Measurements from ENCODE around the gene KMT2E.

KMT2E gene

GRCh38 chr7:104980841-104981671 is 32.9 kb upstream of the KMT2E start:
- TF ChIP-seq CTCF (IDR thresholded peaks at IDR 0.05; ENCODE audit: low read depth, low read length) = peak; percentile 47
- no peaks in the 10 kb centered on the region for H3K27me3 ChIP-seq (ENCODE audit: insufficient read depth, low read depth, severe bottlenecking)
- no peak for DNase-seq
- H3K36me3 ChIP-seq = no peaks in the 10 kb centered on the region
- H3K9me3 ChIP-seq (ENCODE audit: severe bottlenecking) = no peaks in the 10 kb centered on the region
- H3K27ac ChIP-seq = no peak overlapping the region
- no peak overlapping the region for H3K4me3 ChIP-seq (ENCODE audit: low read depth, low read length)

GRCh38 chr7:104981672-104982037 is 32.4 kb upstream of the KMT2E start:
- Histone ChIP-seq H3K9me3 (ENCODE audit: severe bottlenecking) (no peaks in the 10 kb centered on the region), H3K27ac (no peak overlapping the region), H3K27me3 (ENCODE audit: insufficient read depth, low read depth, severe bottlenecking) (no peaks in the 10 kb centered on the region), H3K36me3 (no peaks in the 10 kb centered on the region), H3K4me3 (ENCODE audit: low read depth, low read length) (no peak overlapping the region)
- no peak for TF ChIP-seq CTCF (IDR thresholded peaks at IDR 0.05; ENCODE audit: low read depth, low read length)
- no peak for DNase-seq

GRCh38 chr7:104982308-104983075 is 31.5 kb upstream of the KMT2E start:
- Histone ChIP-seq H3K9me3 (ENCODE audit: severe bottlenecking) (no peaks in the 10 kb centered on the region), H3K27me3 (ENCODE audit: insufficient read depth, low read depth, severe bottlenecking) (no peaks in the 10 kb centered on the region), H3K4me3 (ENCODE audit: low read depth, low read length) (peak overlapping the region; percentile 82), H3K27ac (peak overlapping the region; percentile 94), H3K36me3 (no peaks in the 10 kb centered on the region; the same call in 1 of the 2 replicates)
- TF ChIP-seq CTCF (IDR thresholded peaks at IDR 0.05; ENCODE audit: low read depth, low read length) = no peak
- DNase-seq = no peak

GRCh38 chr7:104983076-104983577 is 30.9 kb upstream of the KMT2E start:
- TF ChIP-seq CTCF (IDR thresholded peaks at IDR 0.05; ENCODE audit: low read depth, low read length) = no peak
- H3K27me3 ChIP-seq (ENCODE audit: insufficient read depth, low read depth, severe bottlenecking) = no peaks in the 10 kb centered on the region
- no peak for DNase-seq
- H3K4me3 ChIP-seq (ENCODE audit: low read depth, low read length) = peak overlapping the region; percentile 82
- H3K27ac ChIP-seq = peak overlapping the region; percentile 94
- H3K36me3 ChIP-seq = no peaks in the 10 kb centered on the region; the same call in 1 of the 2 replicates
- no peaks in the 10 kb centered on the region for H3K9me3 ChIP-seq (ENCODE audit: severe bottlenecking)

- peak; percentile 33; the same call in 1 of the 2 replicates for TF ChIP-seq CTCF (IDR thresholded peaks at IDR 0.05; ENCODE audit: low read depth, low read length)
- DNase-seq = peak; percentile 93
- Histone ChIP-seq H3K9me3 (ENCODE audit: severe bottlenecking) (no peaks in the 10 kb centered on the region), H3K27me3 (ENCODE audit: insufficient read depth, low read depth, severe bottlenecking) (no peaks in the 10 kb centered on the region), H3K27ac (peak overlapping the region; percentile 94), H3K36me3 (no peaks in the 10 kb centered on the region; the same call in 1 of the 2 replicates), H3K4me3 (ENCODE audit: low read depth, low read length) (peak overlapping the region; percentile 82)
Observed at GRCh38 chr7:104983578-104984539, 30.1 kb upstream of the KMT2E start.
